B cell (primary cell): ENCODE measurements around the gene POLR2A. TPM values are rescaled to one million over a fixed set of nuclear protein-coding genes. Genes with fewer than 3 reads are reported as not detected.

Source experiments
- polyA plus RNA-seq: library from polyadenylated mRNA; depleted of rRNA; stranded (reverse); fragments of >200 nt; gene quantifications from 2 replicates; pipeline ENCODE4 v1.2.3, GENCODE V29; 2012
- small RNA-seq: library from RNA; depleted of rRNA; stranded (forward); fragments of <200 nt; gene quantifications from one replicate; pipeline ENCODE3, GENCODE V24; 2012; ENCODE audit warnings: low replicate concordance, low read depth; ENCODE audit not compliant: insufficient read length
- total RNA-seq, 2 donors: library from RNA; stranded (reverse); fragments of 120-200 nt in 1 of 2; gene quantifications; 1 replicate in 1 of 2; 2 replicates in 1 of 2; pipeline versions ENCODE4 v1.2.3 to v1.2.4, GENCODE V29; 2013 to 2022

POLR2A gene
- total and polyA plus RNA-seq, 2 donors (not counting 1 experiment from before 2014, with no cell fraction given) = 56.5 to 225 TPM

Small RNAs within 50 kb of the gene (small RNA-seq; reads per million reads assigned to genes)
- gene RF00019 = not detected

Other genes with a start within 250 kb of the POLR2A start
Only the 30 nearest of the 40 such genes appear.
- gene SLC2A4, start 202.6 kb upstream of the POLR2A start, total RNA-seq = not detected in 2 replicates
- not detected in 2 replicates for gene SLC2A4, start 202.6 kb upstream of the POLR2A start, polyA plus RNA-seq
- gene YBX2, start 189.7 kb upstream of the POLR2A start, total RNA-seq = 0.22 TPM in 1 of 2 replicates, not detected in the other
- gene YBX2, start 189.7 kb upstream of the POLR2A start, polyA plus RNA-seq = 0.15 TPM in 1 of 2 replicates, not detected in the other
- 233 and 236 TPM in 2 replicates for gene EIF5A, start 176.7 kb upstream of the POLR2A start, total RNA-seq
- 576 and 769 TPM in 2 replicates for gene EIF5A, start 176.7 kb upstream of the POLR2A start, polyA plus RNA-seq
- 128 and 137 TPM in 2 replicates for gene GPS2, start 169.0 kb upstream of the POLR2A start, total RNA-seq
- 209 and 225 TPM in 2 replicates for gene GPS2, start 169.0 kb upstream of the POLR2A start, polyA plus RNA-seq
- gene NEURL4, start 155.0 kb upstream of the POLR2A start, total RNA-seq = 85.2 and 89.2 TPM in 2 replicates
- 54.6 and 82.6 TPM in 2 replicates for gene NEURL4, start 155.0 kb upstream of the POLR2A start, polyA plus RNA-seq
- 371 and 392 TPM in 2 replicates for gene ACAP1, start 147.8 kb upstream of the POLR2A start, total RNA-seq
- 412 and 471 TPM in 2 replicates for gene ACAP1, start 147.8 kb upstream of the POLR2A start, polyA plus RNA-seq
- gene KCTD11, start 132.2 kb upstream of the POLR2A start, total RNA-seq = 13.4 and 15.4 TPM in 2 replicates
- 3.1 and 4.3 TPM in 2 replicates for gene KCTD11, start 132.2 kb upstream of the POLR2A start, polyA plus RNA-seq
- gene TMEM95, start 129.2 kb upstream of the POLR2A start, total RNA-seq = 0.25 TPM in 1 of 2 replicates, not detected in the other
- gene TMEM95, start 129.2 kb upstream of the POLR2A start, polyA plus RNA-seq = not detected in 2 replicates
- gene TNK1, start 103.3 kb upstream of the POLR2A start, total RNA-seq = 10.0 and 11.7 TPM in 2 replicates
- gene TNK1, start 103.3 kb upstream of the POLR2A start, polyA plus RNA-seq = 22.5 and 23.7 TPM in 2 replicates
- 31.1 and 31.6 TPM in 2 replicates for gene PLSCR3, start 89.8 kb upstream of the POLR2A start, total RNA-seq
- 82.3 and 122 TPM in 2 replicates for gene PLSCR3, start 89.8 kb upstream of the POLR2A start, polyA plus RNA-seq
- 64.5 and 67.8 TPM in 2 replicates for gene TMEM256, start 80.3 kb upstream of the POLR2A start, total RNA-seq
- gene TMEM256, start 80.3 kb upstream of the POLR2A start, polyA plus RNA-seq = 29.2 and 65.4 TPM in 2 replicates
- 1.7 and 3.4 TPM in 2 replicates for gene NLGN2, start 76.5 kb upstream of the POLR2A start, total RNA-seq
- gene NLGN2, start 76.5 kb upstream of the POLR2A start, polyA plus RNA-seq = 0.52 and 0.68 TPM in 2 replicates
- gene SPEM1, start 64.0 kb upstream of the POLR2A start, total RNA-seq = not detected in 2 replicates
- gene SPEM1, start 64.0 kb upstream of the POLR2A start, polyA plus RNA-seq = not detected in 2 replicates
- not detected in 2 replicates for gene SPEM2, start 58.8 kb upstream of the POLR2A start, total RNA-seq
- not detected in 2 replicates for gene SPEM2, start 58.8 kb upstream of the POLR2A start, polyA plus RNA-seq
- gene SPEM3, start 55.5 kb upstream of the POLR2A start, total RNA-seq = not detected in 2 replicates
- not detected in 2 replicates for gene SPEM3, start 55.5 kb upstream of the POLR2A start, polyA plus RNA-seq
- gene TMEM102, start 48.9 kb upstream of the POLR2A start, total RNA-seq = 17.7 and 19.1 TPM in 2 replicates
- 5.9 and 10.8 TPM in 2 replicates for gene TMEM102, start 48.9 kb upstream of the POLR2A start, polyA plus RNA-seq
- gene FGF11, start 44.9 kb upstream of the POLR2A start, total RNA-seq = 2.8 and 4.6 TPM in 2 replicates
- gene FGF11, start 44.9 kb upstream of the POLR2A start, polyA plus RNA-seq = 2.7 and 3.3 TPM in 2 replicates
- gene CHRNB1, start 39.3 kb upstream of the POLR2A start, total RNA-seq = 6.2 and 6.6 TPM in 2 replicates
- 5.8 and 7.2 TPM in 2 replicates for gene CHRNB1, start 39.3 kb upstream of the POLR2A start, polyA plus RNA-seq
- gene ZBTB4, start 4.7 kb upstream of the POLR2A start, total RNA-seq = 59.4 and 62.4 TPM in 2 replicates
- gene ZBTB4, start 4.7 kb upstream of the POLR2A start, polyA plus RNA-seq = 16.0 and 19.2 TPM in 2 replicates
- gene SLC35G6, start 2.9 kb upstream of the POLR2A start, total RNA-seq = 0.30 TPM in 1 of 2 replicates, not detected in the other
- 0.04 TPM in 1 of 2 replicates, not detected in the other for gene SLC35G6, start 2.9 kb upstream of the POLR2A start, polyA plus RNA-seq
- 40.6 and 44.5 TPM in 2 replicates for gene TNFSF12, start 64.7 kb downstream of the POLR2A start, total RNA-seq
- gene TNFSF12, start 64.7 kb downstream of the POLR2A start, polyA plus RNA-seq = 31.7 and 53.4 TPM in 2 replicates
- gene TNFSF13, start 74.4 kb downstream of the POLR2A start, total RNA-seq = 14.7 and 16.0 TPM in 2 replicates
- 18.1 and 20.2 TPM in 2 replicates for gene TNFSF13, start 74.4 kb downstream of the POLR2A start, polyA plus RNA-seq
- gene SENP3, start 77.6 kb downstream of the POLR2A start, total RNA-seq = 44.4 and 45.1 TPM in 2 replicates
- gene SENP3, start 77.6 kb downstream of the POLR2A start, polyA plus RNA-seq = 54.1 and 57.1 TPM in 2 replicates
- gene CD68, start 95.3 kb downstream of the POLR2A start, total RNA-seq = 10.8 and 12.9 TPM in 2 replicates
- gene CD68, start 95.3 kb downstream of the POLR2A start, polyA plus RNA-seq = 0.66 and 3.9 TPM in 2 replicates
- 29.7 and 31.7 TPM in 2 replicates for gene MPDU1, start 99.5 kb downstream of the POLR2A start, total RNA-seq
- gene MPDU1, start 99.5 kb downstream of the POLR2A start, polyA plus RNA-seq = 47.8 and 51.5 TPM in 2 replicates
- 0.51 and 0.96 TPM in 2 replicates for gene SOX15, start 105.7 kb downstream of the POLR2A start, total RNA-seq
- 0.18 and 0.49 TPM in 2 replicates for gene SOX15, start 105.7 kb downstream of the POLR2A start, polyA plus RNA-seq
- 44.7 and 45.8 TPM in 2 replicates for gene FXR2, start 130.5 kb downstream of the POLR2A start, total RNA-seq
- 37.2 and 40.1 TPM in 2 replicates for gene FXR2, start 130.5 kb downstream of the POLR2A start, polyA plus RNA-seq
- 68.8 and 83.6 TPM in 2 replicates for gene SAT2, start 143.5 kb downstream of the POLR2A start, total RNA-seq
- gene SAT2, start 143.5 kb downstream of the POLR2A start, polyA plus RNA-seq = 33.8 and 46.2 TPM in 2 replicates
- gene SHBG, start 145.8 kb downstream of the POLR2A start, total RNA-seq = not detected in 2 replicates
- gene SHBG, start 145.8 kb downstream of the POLR2A start, polyA plus RNA-seq = 0.10 TPM in 1 of 2 replicates, not detected in the other
- gene ATP1B2, start 166.6 kb downstream of the POLR2A start, total RNA-seq = 0.27 and 0.39 TPM in 2 replicates
- gene ATP1B2, start 166.6 kb downstream of the POLR2A start, polyA plus RNA-seq = 0.12 TPM in 1 of 2 replicates, not detected in the other